Erythroblast (primary cell): ENCODE measurements around the gene ALPL.
"Not testable (repeated sequence)": the region's sequence is repeated elsewhere in the genome, so short reads cannot be mapped to it uniquely, and the experiment has no call there.

Experiments used
- GATA1 ChIP-seq: IDR thresholded peaks from 2 replicates; pipeline ENCODE4 v1.6.1; 2011; ENCODE audit warnings: low read depth, mild to moderate bottlenecking, control low read depth, low read length, moderate library complexity
- POLR2A ChIP-seq: IDR thresholded peaks from 2 replicates; pipeline ENCODE4 v1.6.1; 2011; ENCODE audit warnings: mild to moderate bottlenecking, low read length

GRCh38 chr1:21483881-21484280, 25.3 kb upstream of the ALPL start:
- TF ChIP-seq POLR2A, GATA1: not testable (repeated sequence)
